Activated naive CD8-positive, alpha-beta T cell treated with anti-CD3 and anti-CD28 coated beads, Interleukin-2, amount 50 U/mL, for 24 hours (primary cell): Measurements from ENCODE around the gene ERI3.

Experiments
- ATAC-seq: fragments of 150-1000 bp; cut with Tn5 transposase; one replicate; pipeline ENCODE4 v1.10.0; 2021
- DNase-seq: peaks from one replicate; pipeline ENCODE4 v3.0.0; 2021
- H3K27ac Mint-ChIP-seq: one replicate; pipeline ENCODE4 v1.8.0; 2021; ENCODE audit warnings: mild to moderate bottlenecking, mixed read lengths
- H3K27me3 Mint-ChIP-seq: one replicate; pipeline ENCODE4 v1.8.0; 2021; ENCODE audit warnings: mixed read lengths
- H3K36me3 Mint-ChIP-seq: one replicate; pipeline ENCODE4 v1.8.0; 2021; ENCODE audit warnings: low read depth, mixed read lengths
- H3K4me1 Mint-ChIP-seq: one replicate; pipeline ENCODE4 v1.8.0; 2021; ENCODE audit warnings: mixed read lengths
- H3K4me3 Mint-ChIP-seq: one replicate; pipeline ENCODE4 v1.8.0; 2021; ENCODE audit warnings: mild to moderate bottlenecking, moderate library complexity, mixed read lengths
- H3K9me3 Mint-ChIP-seq: one replicate; pipeline ENCODE4 v1.8.0; 2021; ENCODE audit warnings: mixed read lengths

The ERI3 gene

DNA sequence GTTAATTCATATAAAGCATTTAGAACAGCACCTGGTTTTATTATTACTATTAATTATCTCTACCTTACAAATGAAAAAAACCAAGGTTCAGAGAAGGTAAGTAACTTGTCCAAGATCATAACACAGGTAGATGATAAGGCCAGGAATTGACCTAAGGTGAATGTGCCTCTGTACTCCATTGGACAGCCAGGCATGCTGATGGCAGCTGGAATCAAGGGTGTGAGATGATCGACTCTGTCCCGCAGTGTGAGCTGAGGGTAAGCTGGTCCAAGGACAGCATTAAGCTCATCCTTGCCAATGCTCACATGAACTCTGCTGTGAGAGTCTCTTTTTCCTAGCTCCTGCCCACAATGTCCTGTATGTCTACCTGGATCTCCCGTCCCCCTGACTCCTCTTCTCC, 83.4 kb downstream of the ERI3 start:
- Mint-ChIP-seq H3K9me3 (no peaks in the 10 kb centered on the region), H3K4me1 (peaks cover 11% of the 10 kb centered on the region), H3K27ac (no peak overlapping the region), H3K27me3 (no peaks in the 10 kb centered on the region), H3K36me3 (peaks cover 4% of the 10 kb centered on the region), H3K4me3 (no peak overlapping the region)
- DNase-seq (no peak), ATAC-seq (no peak)

DNA sequence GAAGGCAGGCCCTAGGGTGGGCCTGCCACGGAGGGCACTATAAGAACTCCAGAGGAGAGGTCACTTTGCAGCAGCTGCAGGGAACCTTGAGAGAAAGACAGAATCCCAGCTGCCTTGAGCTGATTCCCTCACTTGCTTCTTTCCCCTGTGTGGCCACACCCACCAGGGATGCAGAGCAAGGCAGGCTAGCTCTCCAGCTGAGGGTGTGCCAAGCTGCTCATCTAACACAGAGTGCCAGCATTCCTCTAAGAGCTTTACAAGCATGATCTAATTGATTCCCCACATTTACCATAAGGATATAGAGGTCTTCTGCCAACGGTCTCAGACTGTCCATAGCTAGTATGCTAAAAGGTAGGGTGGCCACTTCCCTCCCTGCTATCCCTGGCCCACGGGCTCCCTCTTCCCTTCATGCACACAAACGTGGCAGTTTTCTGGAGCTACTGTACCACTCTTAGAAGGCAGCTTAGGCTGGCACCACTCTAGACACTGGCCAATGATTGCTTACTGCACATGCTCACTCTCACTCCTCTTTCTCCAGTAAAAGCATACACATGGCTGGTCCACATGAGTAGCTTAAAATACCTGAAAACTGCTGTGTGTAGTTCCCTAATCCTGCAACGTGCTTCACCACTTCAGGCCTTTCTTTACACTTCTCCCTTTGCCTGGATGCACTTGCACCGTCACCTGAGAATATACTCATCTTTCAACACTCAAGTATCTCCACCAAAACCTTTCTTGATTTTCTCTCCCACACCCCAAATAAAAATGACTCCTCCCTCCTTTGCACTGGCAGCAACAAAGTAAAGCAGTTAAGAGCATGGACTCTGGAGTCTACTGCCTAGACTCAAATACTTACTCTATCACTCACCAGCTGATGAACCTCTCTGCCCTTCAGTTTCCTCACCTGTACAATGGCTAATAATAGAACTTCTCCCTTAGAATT, 84.1 kb downstream of the ERI3 start:
- Mint-ChIP-seq H3K4me3 (no peak overlapping the region), H3K4me1 (peaks cover 11% of the 10 kb centered on the region), H3K27ac (no peak overlapping the region), H3K27me3 (no peaks in the 10 kb centered on the region), H3K36me3 (peaks cover 4% of the 10 kb centered on the region), H3K9me3 (no peaks in the 10 kb centered on the region)
- no peak for ATAC-seq
- no peak for DNase-seq

DNA sequence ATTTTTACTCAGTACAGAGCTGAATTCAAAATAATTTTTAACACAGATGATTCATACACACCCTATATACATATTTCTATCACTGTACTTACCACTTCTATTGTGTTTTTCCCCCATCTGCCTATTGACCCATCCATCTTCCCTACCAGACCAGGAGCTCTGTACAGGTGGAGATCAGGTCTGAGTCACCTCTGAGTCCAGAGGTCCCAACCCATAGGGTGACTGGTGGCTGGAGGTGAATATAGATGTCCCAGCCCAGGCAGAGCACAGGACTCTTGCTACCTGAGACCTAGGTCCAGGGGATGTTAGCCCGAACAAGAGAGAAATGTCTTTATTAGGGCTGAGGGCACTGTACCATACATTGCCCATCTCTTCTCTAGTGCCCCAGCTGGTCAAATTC, 87.0 kb downstream of the ERI3 start:
- Mint-ChIP-seq H3K9me3 (no peaks in the 10 kb centered on the region), H3K4me3 (no peak overlapping the region), H3K36me3 (no peaks in the 10 kb centered on the region), H3K27me3 (no peaks in the 10 kb centered on the region), H3K4me1 (peaks cover 15% of the 10 kb centered on the region), H3K27ac (no peak overlapping the region)
- ATAC-seq (no peak), DNase-seq (no peak)

DNA sequence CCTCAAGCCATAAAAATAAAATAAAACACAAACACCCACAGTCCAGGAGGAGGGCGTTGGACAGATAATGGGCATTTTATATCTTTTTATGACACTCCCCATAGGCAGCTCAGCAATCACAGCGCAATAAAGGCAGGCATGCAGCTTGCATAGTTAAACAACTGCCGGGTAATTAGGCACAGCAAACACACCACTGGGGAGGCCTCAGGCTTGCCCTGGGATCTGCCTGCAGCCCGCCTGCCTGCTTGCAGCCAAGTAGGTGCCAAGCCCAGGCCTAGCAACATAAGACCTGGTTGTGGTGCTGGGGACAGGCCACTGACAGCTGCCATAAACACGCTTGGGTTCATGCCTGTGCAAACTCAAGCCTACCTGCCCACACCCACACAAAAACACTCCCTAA, 87.6 kb downstream of the ERI3 start:
- no peaks in the 10 kb centered on the region for H3K9me3 Mint-ChIP-seq
- no peak for DNase-seq
- no peak overlapping the region for H3K27ac Mint-ChIP-seq
- no peak overlapping the region for H3K4me3 Mint-ChIP-seq
- peaks cover 15% of the 10 kb centered on the region for H3K4me1 Mint-ChIP-seq
- no peaks in the 10 kb centered on the region for H3K36me3 Mint-ChIP-seq
- no peak for ATAC-seq
- no peaks in the 10 kb centered on the region for H3K27me3 Mint-ChIP-seq

DNA sequence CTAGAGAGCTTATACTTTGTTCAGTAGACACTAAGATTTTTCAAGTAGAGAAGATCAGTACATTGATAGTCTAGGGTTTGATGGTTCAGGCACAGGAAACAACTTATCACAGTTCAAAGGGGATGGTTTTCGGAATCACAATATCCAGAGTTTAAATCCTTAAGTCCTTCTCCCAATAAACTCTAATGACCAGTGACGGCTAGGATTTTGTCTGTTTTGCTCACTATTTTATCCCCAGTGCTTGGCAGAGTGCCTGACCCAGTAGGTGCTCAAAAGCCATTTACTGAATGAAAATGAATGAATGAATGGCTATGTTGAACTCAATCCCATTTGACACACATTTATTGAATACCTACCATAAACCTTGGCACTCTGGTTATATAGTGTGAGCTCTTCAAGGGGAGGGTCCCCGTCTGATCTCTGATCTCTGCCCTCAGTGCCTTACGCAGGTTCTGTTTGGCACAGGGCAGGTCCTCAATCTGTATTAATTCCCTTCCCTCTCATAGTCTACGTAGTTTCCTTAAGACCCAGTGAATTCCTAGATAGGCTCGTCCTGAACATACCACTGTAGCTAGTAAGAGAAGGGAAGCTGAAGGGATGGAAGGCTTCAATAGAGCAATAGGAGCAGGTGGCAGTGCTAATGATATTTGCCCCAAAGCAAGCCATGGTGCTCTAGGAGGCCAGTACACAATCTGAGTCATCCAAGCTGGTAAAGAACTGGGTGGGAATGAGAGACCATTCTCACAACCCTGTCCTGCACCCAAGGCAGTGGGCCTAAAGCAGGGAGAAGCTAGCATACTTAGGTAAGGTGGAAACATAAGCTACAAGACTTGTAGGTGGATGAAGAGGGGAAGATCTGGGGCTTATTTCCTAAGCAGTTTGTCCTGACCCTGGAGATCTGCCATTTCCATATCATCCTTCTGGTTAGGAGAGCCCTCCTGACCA, 88.4 kb downstream of the ERI3 start:
- no peak for ATAC-seq
- H3K4me1 Mint-ChIP-seq, result peaks cover 15% of the 10 kb centered on the region
- no peak overlapping the region for H3K4me3 Mint-ChIP-seq
- DNase-seq, result no peak
- H3K27ac Mint-ChIP-seq, result no peak overlapping the region
- no peaks in the 10 kb centered on the region for H3K9me3 Mint-ChIP-seq
- H3K27me3 Mint-ChIP-seq, result no peaks in the 10 kb centered on the region
- H3K36me3 Mint-ChIP-seq, result no peaks in the 10 kb centered on the region

DNA sequence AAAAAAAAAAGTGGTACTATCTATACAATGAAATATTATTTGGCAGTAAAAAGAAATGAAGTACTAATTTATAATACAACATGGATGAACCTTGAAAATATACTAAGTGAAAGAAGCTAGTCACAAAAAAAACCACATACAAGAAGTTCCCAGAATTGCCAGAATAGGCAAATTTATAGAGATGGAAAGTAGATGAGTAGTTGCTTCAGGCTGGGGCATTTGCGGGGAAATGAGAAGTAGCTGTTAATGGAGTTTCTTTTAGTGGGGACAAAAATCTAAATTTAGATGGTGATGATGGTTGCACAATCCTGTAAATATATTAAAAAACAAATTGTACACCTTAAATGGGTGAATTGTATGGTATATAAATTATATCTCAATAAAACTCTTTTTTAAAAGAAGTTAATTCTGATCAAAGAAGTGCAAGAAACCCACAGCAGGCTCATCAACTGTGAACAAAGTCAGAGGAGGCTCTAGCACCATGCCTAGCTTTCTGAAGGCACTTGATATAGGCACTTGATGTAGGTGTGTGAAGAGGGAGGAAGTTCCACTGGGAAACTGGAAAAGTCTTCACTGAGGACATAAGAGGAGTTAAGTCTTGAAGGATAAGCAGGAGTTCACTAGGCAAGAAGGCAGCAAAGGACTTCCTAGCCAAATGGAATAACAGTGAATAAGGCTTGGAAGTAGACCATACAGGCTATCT, 89.2 kb downstream of the ERI3 start:
- H3K36me3 Mint-ChIP-seq, result peaks cover 2% of the 10 kb centered on the region
- DNase-seq, result no peak
- H3K4me1 Mint-ChIP-seq, result peaks cover 15% of the 10 kb centered on the region
- H3K27me3 Mint-ChIP-seq, result no peaks in the 10 kb centered on the region
- H3K4me3 Mint-ChIP-seq, result no peak overlapping the region
- no peaks in the 10 kb centered on the region for H3K9me3 Mint-ChIP-seq
- no peak overlapping the region for H3K27ac Mint-ChIP-seq
- ATAC-seq, result no peak

DNA sequence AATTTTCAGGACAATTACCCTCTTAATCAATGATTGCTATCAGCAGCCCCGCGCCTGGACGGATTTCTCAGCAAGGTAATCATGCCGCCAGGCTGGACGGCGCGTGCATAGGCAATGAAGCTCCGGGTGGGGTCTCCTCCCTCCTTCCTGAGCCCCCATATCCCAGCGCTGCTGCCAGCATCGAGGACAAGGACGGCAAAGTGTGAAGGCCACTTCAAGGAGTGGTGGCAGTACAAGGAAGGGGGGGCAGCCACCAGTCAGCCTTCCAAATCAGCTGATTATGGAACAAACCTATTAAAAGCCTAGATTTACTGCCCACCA, 90.6 kb downstream of the ERI3 start:
- H3K9me3 Mint-ChIP-seq, result no peaks in the 10 kb centered on the region
- H3K4me3 Mint-ChIP-seq, result no peak overlapping the region
- no peaks in the 10 kb centered on the region for H3K27me3 Mint-ChIP-seq
- H3K4me1 Mint-ChIP-seq, result peaks cover 14% of the 10 kb centered on the region
- peaks cover 2% of the 10 kb centered on the region for H3K36me3 Mint-ChIP-seq
- DNase-seq (no peak), ATAC-seq (no peak)
- H3K27ac Mint-ChIP-seq, result no peak overlapping the region

DNA sequence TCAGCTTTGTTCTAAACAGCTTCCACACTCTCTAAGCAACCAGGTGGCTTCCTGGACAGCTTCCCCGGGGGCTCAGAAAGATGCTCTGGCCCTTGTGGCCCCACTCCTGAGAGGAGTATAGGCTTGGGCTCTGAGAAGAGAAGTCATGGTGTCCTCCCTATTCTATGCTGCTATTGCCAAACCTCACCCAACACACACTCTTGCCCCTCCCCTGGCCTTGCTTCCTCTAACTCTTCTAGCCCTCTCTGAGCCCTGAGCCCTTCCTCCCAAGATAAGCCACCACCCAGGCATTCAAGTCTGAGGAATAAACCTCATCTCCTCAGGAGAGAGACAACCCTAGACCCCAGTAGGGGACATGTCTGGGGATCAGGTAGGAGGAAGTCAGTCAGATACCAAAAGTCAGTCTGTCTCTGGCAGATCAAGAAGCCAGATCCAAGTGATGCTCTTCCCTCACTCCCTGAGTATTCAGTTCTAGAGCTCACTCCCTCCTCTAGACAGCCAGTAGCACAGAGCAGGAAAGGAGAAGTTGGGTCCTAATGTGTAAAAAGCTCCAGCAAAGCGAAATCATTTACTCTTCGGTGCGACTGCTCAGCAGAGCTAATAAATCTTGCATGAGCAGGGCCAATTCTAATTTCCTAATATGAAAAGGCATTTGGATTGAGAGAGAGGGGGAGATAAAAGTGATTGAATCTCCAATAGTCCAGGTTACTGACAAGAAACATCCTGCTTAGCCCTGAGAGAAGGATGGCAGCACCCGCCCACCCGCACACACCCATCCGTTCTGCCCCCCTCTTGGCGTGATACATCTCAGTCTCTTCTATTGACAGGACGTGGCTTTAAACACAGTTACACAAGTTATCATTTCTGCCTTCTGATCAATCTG, 91.2 kb downstream of the ERI3 start:
- ATAC-seq, result no peak
- Mint-ChIP-seq H3K4me3 (no peak overlapping the region), H3K27ac (no peak overlapping the region), H3K9me3 (no peaks in the 10 kb centered on the region), H3K4me1 (peaks cover 8% of the 10 kb centered on the region), H3K27me3 (no peaks in the 10 kb centered on the region), H3K36me3 (peaks cover 2% of the 10 kb centered on the region)
- DNase-seq, result no peak

DNA sequence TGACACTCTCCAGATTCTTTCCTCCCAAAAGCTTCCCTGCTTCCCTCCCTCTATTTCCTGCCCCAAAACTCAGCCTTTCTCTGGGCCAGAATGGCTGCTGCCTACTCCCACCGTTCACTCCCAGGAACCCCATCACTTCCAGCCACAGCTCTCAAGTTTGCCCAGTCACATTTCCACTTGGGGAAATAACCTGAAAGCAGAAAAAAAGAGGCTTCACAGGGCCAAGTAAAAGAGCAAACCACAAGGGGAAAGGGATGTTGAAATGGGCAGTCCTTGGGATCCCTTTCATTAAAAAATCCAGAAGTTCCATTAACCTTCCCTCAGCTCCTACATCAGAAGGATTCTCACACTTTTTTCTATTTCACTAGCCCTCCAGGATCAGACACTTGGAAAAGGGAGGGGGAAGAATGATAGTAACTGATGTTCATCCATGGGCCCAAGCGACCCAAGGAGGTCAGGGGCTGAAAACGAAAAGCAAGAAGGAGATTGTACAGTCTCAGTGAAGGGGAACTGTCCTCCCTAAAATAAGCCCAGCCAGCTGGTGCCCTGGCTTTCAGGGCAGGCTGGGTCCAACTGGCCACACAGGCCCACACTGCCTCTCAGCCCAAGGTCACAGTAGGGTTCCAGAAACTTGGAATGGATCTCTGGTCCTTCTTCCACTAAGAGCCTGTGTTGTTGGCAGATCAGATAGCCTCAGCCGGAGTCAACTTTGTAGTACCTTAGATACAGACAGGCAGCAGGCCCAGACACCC, 92.1 kb downstream of the ERI3 start:
- Mint-ChIP-seq H3K27me3 (no peaks in the 10 kb centered on the region), H3K4me3 (no peak overlapping the region), H3K9me3 (no peaks in the 10 kb centered on the region), H3K36me3 (peaks cover 2% of the 10 kb centered on the region), H3K4me1 (peaks cover 8% of the 10 kb centered on the region), H3K27ac (no peak overlapping the region)
- no peak for DNase-seq
- ATAC-seq, result no peak

DNA sequence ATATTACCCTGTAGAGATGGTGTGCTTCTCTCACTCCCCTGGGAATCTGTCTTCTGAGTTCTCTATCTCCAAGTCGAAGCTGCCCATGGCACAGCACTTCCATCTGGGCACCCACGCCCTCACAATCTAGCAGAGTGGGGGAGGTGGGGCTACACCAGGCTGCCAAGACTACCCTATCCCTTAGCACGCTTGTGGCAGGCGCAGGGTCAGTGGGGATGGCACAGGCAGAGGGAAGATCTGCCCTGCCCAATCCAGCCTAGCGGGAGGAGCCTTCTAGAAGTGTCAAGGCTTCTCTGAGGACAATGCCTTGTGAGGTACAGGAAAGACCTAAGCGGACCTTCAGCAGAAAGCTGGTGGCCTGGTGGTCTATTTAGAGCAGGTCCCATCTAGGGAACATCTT, 92.6 kb downstream of the ERI3 start:
- Mint-ChIP-seq H3K4me3 (no peak overlapping the region), H3K4me1 (peaks cover 8% of the 10 kb centered on the region), H3K27ac (no peak overlapping the region), H3K9me3 (no peaks in the 10 kb centered on the region), H3K36me3 (peaks cover 2% of the 10 kb centered on the region), H3K27me3 (no peaks in the 10 kb centered on the region)
- ATAC-seq (no peak), DNase-seq (no peak)

DNA sequence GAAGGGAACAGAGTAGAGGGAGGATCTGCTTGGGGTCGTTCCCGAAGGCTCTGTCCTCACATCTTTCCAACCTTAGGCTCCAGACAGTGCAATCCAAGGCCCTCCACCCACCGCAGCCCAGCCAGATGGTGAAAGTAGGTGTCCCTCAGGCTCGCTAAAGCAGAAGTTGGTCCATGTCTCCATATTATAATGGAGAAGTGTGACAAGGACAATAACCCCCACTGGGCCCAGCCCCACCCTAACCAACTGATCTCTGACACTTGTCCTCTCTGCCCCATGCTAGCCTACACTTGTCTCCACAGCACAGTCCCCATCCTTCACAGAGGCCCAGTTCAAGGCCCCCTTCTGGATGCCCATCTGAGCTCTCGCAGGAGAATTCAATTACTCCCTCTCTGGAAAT, 93.1 kb downstream of the ERI3 start:
- H3K4me3 Mint-ChIP-seq, result no peak overlapping the region
- H3K4me1 Mint-ChIP-seq, result peaks cover 8% of the 10 kb centered on the region
- no peaks in the 10 kb centered on the region for H3K9me3 Mint-ChIP-seq
- no peak overlapping the region for H3K27ac Mint-ChIP-seq
- peaks cover 2% of the 10 kb centered on the region for H3K36me3 Mint-ChIP-seq
- H3K27me3 Mint-ChIP-seq, result no peaks in the 10 kb centered on the region
- DNase-seq (no peak), ATAC-seq (no peak)

DNA sequence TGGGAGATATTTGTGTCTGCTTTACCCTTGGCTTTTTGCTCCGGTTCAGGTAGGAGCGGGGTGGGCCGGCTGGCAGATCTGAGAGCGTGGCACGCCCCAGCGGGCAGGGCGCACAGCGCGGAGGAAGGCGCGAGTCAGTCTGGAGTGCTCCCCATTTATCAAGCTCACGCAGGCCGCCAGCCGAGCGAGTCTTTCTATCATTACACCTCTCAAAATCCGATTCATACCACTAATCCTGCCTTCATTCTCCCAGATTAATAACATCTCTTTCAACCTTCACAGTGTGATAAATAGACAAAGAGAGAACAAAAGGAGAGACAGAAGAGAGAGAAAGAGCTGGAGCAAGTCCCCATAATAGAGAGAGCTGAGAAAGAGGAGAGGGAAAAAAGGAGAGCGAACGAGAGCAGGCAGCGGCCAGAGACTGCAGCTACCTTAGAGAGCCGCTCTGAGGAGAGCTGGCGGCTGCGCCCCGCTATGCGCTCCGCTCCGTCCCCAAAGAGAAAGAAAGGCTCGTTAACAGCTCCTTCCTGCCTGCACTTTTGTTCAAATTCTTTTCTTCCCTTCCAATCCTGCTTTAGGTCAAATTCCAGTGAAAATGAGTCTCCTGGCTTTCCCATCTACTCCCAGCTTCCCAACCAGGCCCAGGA, 93.8 kb downstream of the ERI3 start:
- no peak overlapping the region for H3K27ac Mint-ChIP-seq
- ATAC-seq, result no peak
- no peaks in the 10 kb centered on the region for H3K27me3 Mint-ChIP-seq
- DNase-seq, result no peak
- no peaks in the 10 kb centered on the region for H3K9me3 Mint-ChIP-seq
- peaks cover 8% of the 10 kb centered on the region for H3K4me1 Mint-ChIP-seq
- H3K36me3 Mint-ChIP-seq, result peaks cover 2% of the 10 kb centered on the region
- no peak overlapping the region for H3K4me3 Mint-ChIP-seq

DNA sequence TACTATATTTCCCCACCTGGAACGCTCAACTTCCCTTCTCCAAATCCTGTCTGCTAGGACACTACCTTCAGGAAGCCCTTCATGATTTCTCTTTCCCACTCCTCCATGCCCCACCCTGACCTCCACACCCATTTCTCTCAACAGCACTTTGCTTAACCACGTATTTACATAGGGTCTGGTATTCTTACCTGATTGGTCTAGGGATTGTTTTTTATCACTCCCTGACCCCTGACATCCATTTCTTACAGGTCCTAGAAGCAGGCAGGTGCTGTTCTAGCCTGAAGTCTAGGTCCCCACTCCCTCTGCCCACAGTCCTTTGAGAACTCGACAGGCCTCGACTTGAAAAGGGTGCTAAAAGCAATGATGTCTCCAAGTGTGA, 94.3 kb downstream of the ERI3 start:
- ATAC-seq (no peak), DNase-seq (no peak)
- Mint-ChIP-seq H3K27me3 (no peaks in the 10 kb centered on the region), H3K9me3 (no peaks in the 10 kb centered on the region), H3K4me1 (peaks cover 8% of the 10 kb centered on the region), H3K27ac (no peak overlapping the region), H3K4me3 (no peak overlapping the region), H3K36me3 (peaks cover 2% of the 10 kb centered on the region)
